GM18519 (cell line): ENCODE measurements around the gene ITGAV.

Experiments
- ATAC-seq: cut with Tn5 transposase; IDR thresholded peaks from one replicate; pipeline ENCODE4 v1.9.1; 2021; ENCODE audit warnings: mild to moderate bottlenecking, moderate library complexity; ENCODE audit not compliant: unreplicated experiment, low FRiP score

Gene ITGAV

DNA sequence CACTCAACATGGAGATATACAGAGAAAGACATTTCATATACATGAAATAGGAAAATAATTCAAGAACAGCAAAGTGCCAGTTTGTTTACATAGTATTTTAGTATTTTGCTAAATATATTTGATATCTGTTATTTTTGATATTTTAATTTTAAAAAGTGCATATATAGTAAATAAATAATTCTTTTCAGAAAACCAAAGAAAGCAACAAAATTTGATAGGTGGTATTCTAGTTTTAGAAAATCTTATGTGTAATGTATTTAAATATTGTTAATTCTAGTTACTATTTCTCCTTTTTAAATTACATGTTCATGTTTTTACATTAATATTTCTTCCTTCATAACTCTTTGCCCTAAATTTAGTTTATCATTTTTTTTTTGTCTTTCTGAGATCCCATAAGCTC lies 69.5 kb downstream of the ITGAV start:
- ATAC-seq = no peak

DNA sequence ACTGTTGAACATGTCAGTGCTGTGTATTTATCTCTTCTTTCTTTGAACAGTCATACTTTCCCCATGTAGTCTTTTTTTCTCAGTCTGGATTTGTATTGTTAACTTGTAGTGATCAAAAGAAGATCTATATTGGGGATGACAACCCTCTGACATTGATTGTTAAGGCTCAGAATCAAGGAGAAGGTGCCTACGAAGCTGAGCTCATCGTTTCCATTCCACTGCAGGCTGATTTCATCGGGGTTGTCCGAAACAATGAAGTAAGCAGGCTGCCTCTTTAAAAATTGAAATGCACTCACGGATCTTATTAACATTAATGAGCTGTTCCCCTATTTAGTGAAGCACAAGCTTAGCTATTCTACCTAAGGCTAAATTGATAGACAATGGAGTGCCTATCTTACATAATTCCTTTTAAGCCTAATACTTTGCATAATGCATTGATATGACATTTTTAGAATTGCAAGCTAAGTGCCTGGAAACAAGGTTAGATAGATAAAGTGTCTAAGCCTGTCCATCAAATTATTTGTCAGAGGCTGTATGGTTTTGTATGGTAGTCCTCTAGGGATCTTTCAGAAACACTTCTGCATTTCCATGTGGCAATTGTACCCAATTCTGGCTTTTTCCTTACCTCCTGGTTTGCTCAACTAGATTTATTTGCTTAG lies 74.7 kb downstream of the ITGAV start:
- ATAC-seq = no peak

DNA sequence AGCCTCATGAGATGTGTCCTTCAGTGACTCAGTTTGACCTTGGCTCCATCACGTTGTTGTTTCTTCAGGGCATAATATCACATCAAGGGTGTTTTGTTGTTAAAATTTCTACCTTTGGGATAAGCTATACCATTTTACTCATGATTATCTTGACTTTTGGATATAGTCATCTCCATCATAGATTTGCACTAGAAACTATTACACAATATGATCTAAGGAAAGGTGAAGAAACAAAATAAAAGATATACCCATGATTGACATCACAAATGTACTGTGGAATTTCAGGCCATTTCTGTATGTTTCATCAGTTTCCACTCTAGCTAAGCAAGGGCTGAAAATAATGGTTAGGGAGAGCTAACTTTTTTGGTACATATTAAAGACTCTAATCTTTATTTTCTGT lies 79.3 kb downstream of the ITGAV start:
- ATAC-seq = no peak

DNA sequence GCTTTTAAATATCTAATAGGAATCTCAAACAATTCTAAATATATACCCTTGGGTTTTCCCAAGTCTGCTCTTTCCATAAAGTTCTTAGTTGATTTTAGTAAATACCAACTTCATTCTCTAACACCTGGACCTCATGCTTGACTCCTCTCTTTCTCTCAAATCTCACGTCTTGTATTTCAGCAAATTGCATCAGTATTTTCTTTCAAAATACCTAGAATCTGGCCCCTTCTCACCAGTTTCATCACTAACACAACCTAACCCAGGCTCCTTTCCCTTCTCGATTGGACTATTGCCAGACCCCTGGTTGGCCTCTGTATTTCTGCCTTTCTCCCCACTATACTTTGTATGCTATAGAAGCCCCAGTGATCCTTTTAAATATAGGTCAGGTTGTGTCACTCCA lies 81.0 kb downstream of the ITGAV start:
- no peak for ATAC-seq

- ATAC-seq = no peak
These were observed 85.5 kb downstream of the ITGAV start for GRCh38 chr2:186675380-186675779.

GRCh38 chr2:186683341-186683740 lies 93.5 kb downstream of the ITGAV start:
- ATAC-seq = no peak

GRCh38 chr2:186687807-186688211 lies 98.0 kb downstream of the ITGAV start:
- no peak for ATAC-seq

DNA sequence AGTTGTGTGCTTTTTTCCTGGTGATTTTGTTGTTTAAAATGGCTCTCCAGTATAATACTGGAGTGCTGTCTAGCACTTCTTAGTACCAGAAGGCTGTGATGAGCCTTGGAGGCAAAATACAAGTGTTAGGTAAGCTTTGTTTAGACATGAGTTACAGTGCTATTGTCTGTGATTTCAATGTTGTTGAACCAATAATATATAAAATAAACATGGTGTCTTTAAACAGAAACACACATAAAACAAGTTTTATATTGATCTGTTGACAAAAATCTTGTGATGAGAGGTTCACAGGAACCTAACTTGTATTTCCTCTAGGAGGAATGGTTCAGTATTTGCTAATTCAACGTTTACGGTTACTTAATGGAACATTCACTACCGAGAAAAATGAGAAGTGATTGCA lies 99.0 kb downstream of the ITGAV start:
- ATAC-seq = no peak

GRCh38 chr2:186690786-186691185 lies 100.9 kb downstream of the ITGAV start:
- ATAC-seq = no peak

DNA sequence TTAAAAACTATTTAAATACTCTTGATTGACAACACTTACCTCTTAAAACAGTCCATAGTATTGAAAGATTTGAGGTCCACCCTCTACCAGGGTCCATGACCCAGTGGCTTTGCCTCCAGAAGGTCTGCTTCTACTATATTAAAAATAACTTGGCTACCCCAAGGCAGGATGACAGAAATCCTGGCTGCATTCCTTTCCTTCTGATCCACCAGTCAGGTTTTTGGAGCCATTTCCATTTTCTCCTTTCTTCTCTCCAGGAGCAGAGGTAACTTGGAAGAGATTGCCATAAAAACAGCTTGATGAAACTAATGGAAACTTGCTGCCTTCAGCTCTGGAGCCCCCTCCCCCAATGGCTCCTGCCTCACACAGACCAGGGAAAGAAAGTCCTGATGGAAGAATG lies 101.4 kb downstream of the ITGAV start:
- no peak for ATAC-seq

DNA sequence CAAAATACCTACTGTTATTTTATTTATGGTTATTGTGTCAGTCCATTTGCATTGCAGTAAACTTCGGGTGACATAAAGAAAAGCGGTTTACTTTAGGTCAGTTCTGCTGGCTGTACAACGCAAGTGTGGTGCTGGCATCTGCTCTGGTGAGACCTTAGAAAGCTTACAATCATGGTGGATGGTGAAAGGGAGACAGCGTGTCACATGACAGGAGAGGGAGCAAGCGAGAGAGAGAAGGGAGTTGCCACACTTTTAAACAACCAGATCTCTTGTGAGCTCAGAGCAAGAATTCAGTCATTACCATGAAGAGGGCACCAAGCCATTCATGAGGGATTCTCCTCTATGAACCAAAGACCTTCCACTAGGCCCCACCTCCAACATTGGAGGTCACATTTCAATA lies 102.0 kb downstream of the ITGAV start:
- no peak for ATAC-seq

GRCh38 chr2:186693446-186693832 lies 103.6 kb downstream of the ITGAV start:
- no peak for ATAC-seq

DNA sequence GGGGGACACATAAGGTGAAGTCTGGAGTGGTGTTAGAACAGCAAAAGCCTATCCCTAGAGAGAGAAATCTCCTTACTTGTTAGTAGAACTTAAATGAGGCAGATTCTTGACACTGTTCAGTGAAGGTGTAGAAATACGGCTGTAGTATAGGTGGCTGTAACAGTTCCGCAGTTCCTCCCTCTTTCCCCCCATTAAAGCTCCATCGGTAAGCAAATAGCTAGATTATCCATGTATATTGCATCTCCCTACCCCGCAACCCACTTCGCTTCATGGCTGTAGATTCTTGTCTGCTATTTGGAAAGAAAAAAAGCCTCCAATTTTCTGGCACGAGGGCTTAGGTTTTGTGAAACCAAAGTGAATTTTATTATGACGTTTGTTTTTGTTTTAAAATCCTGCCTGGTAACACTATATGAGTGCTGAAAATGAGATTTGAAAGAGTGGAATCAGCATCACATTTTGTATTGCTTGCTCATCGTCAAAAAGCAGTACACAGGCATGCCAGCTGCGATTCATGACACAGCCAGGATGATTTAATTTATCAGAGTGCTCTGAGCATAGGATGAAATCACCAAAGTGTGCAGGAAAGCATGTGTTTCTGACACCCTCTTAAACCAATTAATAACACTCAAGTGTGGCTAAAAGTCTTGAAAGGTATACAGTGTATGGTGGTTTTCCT lies 105.4 kb downstream of the ITGAV start:
- no peak for ATAC-seq

GRCh38 chr2:186696290-186696689 lies 106.4 kb downstream of the ITGAV start:
- ATAC-seq = no peak

DNA sequence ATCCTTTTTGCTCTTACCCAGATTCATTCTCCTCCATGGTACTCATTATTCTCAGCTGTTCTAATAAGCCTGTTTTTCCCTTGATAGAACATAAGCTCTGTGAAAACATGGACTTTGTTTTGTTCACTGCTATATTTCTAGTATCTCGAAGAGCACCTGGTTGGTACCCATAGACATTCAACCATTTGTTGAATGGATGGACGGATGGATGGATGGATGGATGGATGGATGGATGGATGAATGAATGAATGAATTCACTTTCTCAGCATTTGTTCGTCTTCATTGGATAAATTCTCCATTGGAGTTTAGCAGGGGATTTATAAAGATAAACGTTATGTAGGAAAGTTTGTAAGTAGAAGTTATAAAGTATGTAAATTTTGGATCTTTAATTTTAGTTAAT lies 106.9 kb downstream of the ITGAV start:
- ATAC-seq = no peak

DNA sequence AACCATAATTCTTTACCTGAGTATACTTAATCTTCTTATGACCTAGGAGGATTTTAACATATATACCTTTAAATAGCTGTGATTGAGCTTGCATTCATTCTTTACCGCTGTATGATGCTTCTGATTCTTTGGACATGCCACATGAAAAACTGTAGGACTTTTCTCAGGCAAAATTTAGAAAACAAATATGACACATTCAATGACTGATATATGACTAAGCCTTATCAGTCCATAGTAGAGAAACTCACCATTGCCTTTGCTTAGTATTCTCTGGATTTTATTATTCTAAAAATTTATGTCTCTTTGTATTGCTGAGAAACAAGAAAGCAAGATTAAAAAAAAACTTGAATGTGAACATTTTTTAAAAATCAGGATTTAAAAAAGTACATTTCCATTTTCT lies 107.7 kb downstream of the ITGAV start:
- ATAC-seq = no peak

DNA sequence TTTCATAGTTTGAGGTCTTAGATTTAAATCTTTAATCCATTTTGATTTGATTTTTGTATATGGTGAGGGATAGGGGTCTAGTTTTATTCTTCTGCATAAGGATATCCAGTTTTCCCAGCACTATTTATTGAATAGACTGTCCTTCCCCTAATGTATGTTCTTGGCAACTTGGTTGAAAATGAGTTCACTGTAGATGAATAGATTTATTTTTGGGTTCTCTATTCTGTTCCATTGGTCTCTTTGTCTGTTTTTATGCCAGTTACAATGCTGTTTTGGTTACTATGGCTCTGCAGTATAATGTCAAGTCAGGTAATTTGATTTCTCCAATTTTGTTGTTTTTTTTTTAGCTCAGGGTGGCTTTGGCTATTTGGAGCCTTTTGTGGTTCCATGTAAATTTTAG lies 109.9 kb downstream of the ITGAV start:
- no peak for ATAC-seq

GRCh38 chr2:186702006-186702405 lies 112.2 kb downstream of the ITGAV start:
- ATAC-seq = no peak

GRCh38 chr2:186702501-186702900 lies 112.6 kb downstream of the ITGAV start:
- no peak for ATAC-seq

- ATAC-seq = no peak
These were observed 115.0 kb downstream of the ITGAV start for GRCh38 chr2:186704897-186705296.

- ATAC-seq = no peak
These were observed 119.9 kb downstream of the ITGAV start for GRCh38 chr2:186709529-186710450.
